Measurements from ENCODE around the gene BARX1. TPM values are rescaled to one million over a fixed set of nuclear protein-coding genes. Genes with fewer than 3 reads are reported as not detected.

The BARX1 gene
- polyA plus RNA-seq, 3 donors, result not detected

- no peak overlapping the region for H3K27ac Mint-ChIP-seq
These were observed 32.6 kb downstream of the BARX1 start for GRCh38 chr9:93922535-93922934.

GRCh38 chr9:93920131-93920800 lies 34.9 kb downstream of the BARX1 start:
- Histone ChIP-seq H2AFZ (ENCODE audit: insufficient read depth, low read depth, low read length, poor library complexity, severe bottlenecking) (no peak overlapping the region), H3K4me2 (replicated peaks; ENCODE audit: extremely low read depth, low read length, poor library complexity, severe bottlenecking) (no peak overlapping the region), H3K79me2 (ENCODE audit: insufficient read depth, low read length) (no peaks in the 10 kb centered on the region), H3K9me3 (replicated peaks in 1 of 2; ENCODE audit: control insufficient read depth in 1 of 2, insufficient read depth in 1 of 2, low read length in 2 of 2) (no peaks in the 10 kb centered on the region), H3K4me1 (ENCODE audit: control insufficient read depth in 1 of 2, insufficient read depth in 2 of 2, low read length in 2 of 2) (no peaks in the 10 kb centered on the region), H3K4me3 (replicated peaks in 1 of 3; ENCODE audit: low read depth in 2 of 3, low read length in 3 of 3) (no peak overlapping the region), H3K27ac (ENCODE audit: low read depth in 1 of 2, low read length in 2 of 2) (no peak overlapping the region), H3K9ac (ENCODE audit: insufficient read depth, low read length, poor library complexity, severe bottlenecking) (no peak overlapping the region), H3K36me3 (replicated peaks in 1 of 2; ENCODE audit: control insufficient read depth in 1 of 2, insufficient read depth in 2 of 2, low read length in 2 of 2) (no peaks in the 10 kb centered on the region), H3K27me3 (ENCODE audit: control insufficient read depth in 2 of 2, insufficient read depth in 2 of 2, low read length in 2 of 2) (no peaks in the 10 kb centered on the region), H4K20me1 (ENCODE audit: insufficient read depth, low read length) (no peaks in the 10 kb centered on the region)
- DNase-seq, result no peak
- TF ChIP-seq CTCF (IDR thresholded peaks at IDR 0.05), result no peak
- no peak overlapping the region for H3K4me3 Mint-ChIP-seq
- H3K27me3 Mint-ChIP-seq (ENCODE audit: low read depth in 3 of 3), result peaks cover 3 to 9% (median 6%) of the 10 kb centered on the region in 3 donors
- intact Hi-C loops (cut with micrococcal nuclease), result no loop called here
- H3K27ac Mint-ChIP-seq, result no peak overlapping the region
- H3K9me3 Mint-ChIP-seq, result peaks cover 0 to 2% (median 0%) of the 10 kb centered on the region in 7 donors
- H3K36me3 Mint-ChIP-seq, result no peaks in the 10 kb centered on the region
- 84% methylated on average over 17 of the region's 21 CpGs for WGBS (ENCODE audit: insufficient coverage)
- no peaks in the 10 kb centered on the region for H3K4me1 Mint-ChIP-seq

More at GRCh38 chr9:93922535-93922934, 32.6 kb downstream of the BARX1 start:
- H3K4me1 Mint-ChIP-seq, result no peaks in the 10 kb centered on the region
- peaks cover 7 to 8% (median 7%) of the 10 kb centered on the region in 3 donors for H3K27me3 Mint-ChIP-seq (ENCODE audit: low read depth in 3 of 3)
- 63% methylated on average over 1 of the region's 4 CpGs for WGBS (ENCODE audit: insufficient coverage)
- intact Hi-C loops (cut with micrococcal nuclease), result no loop called here
- no peaks in the 10 kb centered on the region for H3K36me3 Mint-ChIP-seq
- H3K4me3 Mint-ChIP-seq, result no peak overlapping the region
- no peak overlapping the region for H3K4me3 ChIP-seq (replicated peaks in 1 of 3; ENCODE audit: low read depth in 2 of 3, low read length in 3 of 3)
- H3K9me3 ChIP-seq (replicated peaks in 1 of 2; ENCODE audit: control insufficient read depth in 1 of 2, insufficient read depth in 1 of 2, low read length in 2 of 2), result no peaks in the 10 kb centered on the region
- no peaks in the 10 kb centered on the region for H3K27me3 ChIP-seq (ENCODE audit: control insufficient read depth in 2 of 2, insufficient read depth in 2 of 2, low read length in 2 of 2)
- no peak overlapping the region for H3K4me2 ChIP-seq (replicated peaks; ENCODE audit: extremely low read depth, low read length, poor library complexity, severe bottlenecking)
- H3K36me3 ChIP-seq (replicated peaks in 1 of 2; ENCODE audit: control insufficient read depth in 1 of 2, insufficient read depth in 2 of 2, low read length in 2 of 2), result no peaks in the 10 kb centered on the region
- peaks cover 0 to 5% (median 2%) of the 10 kb centered on the region in 7 donors for H3K9me3 Mint-ChIP-seq
- H2AFZ ChIP-seq (ENCODE audit: insufficient read depth, low read depth, low read length, poor library complexity, severe bottlenecking), result no peak overlapping the region
- no peaks in the 10 kb centered on the region for H3K4me1 ChIP-seq (ENCODE audit: control insufficient read depth in 1 of 2, insufficient read depth in 2 of 2, low read length in 2 of 2)
- H3K27ac ChIP-seq (ENCODE audit: low read depth in 1 of 2, low read length in 2 of 2), result no peak overlapping the region
- H4K20me1 ChIP-seq (ENCODE audit: insufficient read depth, low read length), result no peaks in the 10 kb centered on the region
- H3K79me2 ChIP-seq (ENCODE audit: insufficient read depth, low read length), result no peaks in the 10 kb centered on the region
- no peak for DNase-seq
- H3K9ac ChIP-seq (ENCODE audit: insufficient read depth, low read length, poor library complexity, severe bottlenecking), result no peak overlapping the region
- no peak for TF ChIP-seq CTCF (IDR thresholded peaks at IDR 0.05)
